ENCODE measurements around the gene ANAPC16.

ANAPC16 gene

DNA sequence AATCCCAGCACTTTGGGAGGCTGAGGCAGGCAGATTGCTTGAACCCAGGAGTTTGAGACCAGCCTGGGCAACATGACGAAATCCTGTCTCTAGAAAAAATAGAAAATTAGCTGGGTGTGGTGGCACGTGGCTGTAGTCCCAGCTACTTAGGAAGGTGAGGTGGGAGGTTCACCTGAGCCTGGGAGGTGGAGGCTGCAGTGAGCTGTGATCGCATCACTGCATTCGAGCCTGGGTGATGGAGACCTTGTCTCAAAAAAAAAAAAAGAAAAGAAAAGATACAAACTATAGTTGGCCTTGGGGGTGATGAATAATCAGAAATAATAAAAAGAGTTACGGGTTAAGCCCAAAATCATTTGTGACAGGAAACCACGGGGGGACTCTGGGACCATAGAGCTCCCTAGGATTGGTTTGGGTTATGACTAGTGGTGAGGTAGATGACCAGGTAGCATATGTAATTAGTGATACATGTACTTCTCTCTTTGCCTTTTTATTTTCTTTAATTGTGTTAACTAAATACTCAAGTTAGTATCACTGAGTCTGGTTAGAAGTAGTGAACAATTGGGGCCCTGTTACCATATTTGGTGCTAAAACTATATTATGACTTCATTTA lies 10.7 kb downstream of the ANAPC16 start:
- Histone ChIP-seq H3K36me3 (ENCODE audit: control insufficient read depth in 2 of 2, insufficient read depth in 2 of 2, low read length in 2 of 2) (peaks cover 19 to 27% of the 10 kb centered on the region in 2 donors), H3K27me3 (ENCODE audit: control insufficient read depth in 2 of 2, insufficient read depth in 2 of 2, low read length in 2 of 2) (no peaks in the 10 kb centered on the region), H3K4me1 (ENCODE audit: control insufficient read depth in 2 of 2, insufficient read depth in 2 of 2, low read length in 2 of 2) (peaks cover 0 to 2% of the 10 kb centered on the region in 2 donors), H3K9ac (ENCODE audit: low read depth in 1 of 2, low read length in 2 of 2) (no peak overlapping the region), H3K27ac (ENCODE audit: low read depth in 2 of 2, low read length in 2 of 2) (no peak overlapping the region), H3K9me3 (ENCODE audit: control insufficient read depth in 2 of 2, low read length in 2 of 2) (no peaks in the 10 kb centered on the region), H3K4me3 (ENCODE audit: low read length in 2 of 2) (no peak overlapping the region)

GRCh38 chr10:72227826-72228225 lies 12.0 kb downstream of the ANAPC16 start:
- H3K9ac ChIP-seq (ENCODE audit: low read depth in 1 of 2, low read length in 2 of 2) = no peak overlapping the region

DNA sequence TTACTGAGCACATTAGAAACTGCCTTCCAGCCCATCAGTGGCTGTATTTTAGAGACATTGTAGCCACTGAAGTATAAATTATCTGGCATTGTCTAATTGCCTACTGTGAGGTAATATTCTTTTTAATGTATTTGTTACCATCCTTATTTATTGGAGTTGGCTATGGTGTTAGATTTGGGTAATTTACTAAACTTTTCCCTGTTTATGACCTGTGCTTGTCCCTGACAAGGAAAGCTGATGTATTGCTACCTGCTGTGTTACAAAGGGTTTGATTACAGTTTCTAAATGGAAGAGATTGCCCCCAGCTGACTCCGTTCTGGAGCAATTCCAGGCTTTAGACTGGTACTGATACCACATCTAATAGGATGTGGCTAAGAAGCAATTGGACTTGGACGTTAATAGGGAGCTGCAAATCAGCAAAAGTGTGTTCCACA lies 12.5 kb downstream of the ANAPC16 start:
- Histone ChIP-seq H3K4me1 (ENCODE audit: control insufficient read depth in 2 of 2, insufficient read depth in 2 of 2, low read length in 2 of 2) (no peaks in the 10 kb centered on the region), H3K4me3 (ENCODE audit: low read length in 2 of 2) (no peak overlapping the region), H3K27ac (ENCODE audit: low read depth in 2 of 2, low read length in 2 of 2) (no peak overlapping the region), H3K9ac (ENCODE audit: low read depth in 1 of 2, low read length in 2 of 2) (no peak overlapping the region), H3K36me3 (ENCODE audit: control insufficient read depth in 2 of 2, insufficient read depth in 2 of 2, low read length in 2 of 2) (peaks cover 25 to 33% of the 10 kb centered on the region in 2 donors), H3K27me3 (ENCODE audit: control insufficient read depth in 2 of 2, insufficient read depth in 2 of 2, low read length in 2 of 2) (no peaks in the 10 kb centered on the region), H3K9me3 (ENCODE audit: control insufficient read depth in 2 of 2, low read length in 2 of 2) (no peaks in the 10 kb centered on the region)

More at GRCh38 chr10:72227826-72228225, 12.0 kb downstream of the ANAPC16 start:
- Histone ChIP-seq H3K27me3 (ENCODE audit: control insufficient read depth in 2 of 2, insufficient read depth in 2 of 2, low read length in 2 of 2) (no peaks in the 10 kb centered on the region), H3K9me3 (ENCODE audit: control insufficient read depth in 2 of 2, low read length in 2 of 2) (no peaks in the 10 kb centered on the region), H3K4me1 (ENCODE audit: control insufficient read depth in 2 of 2, insufficient read depth in 2 of 2, low read length in 2 of 2) (peaks cover 0 to 2% of the 10 kb centered on the region in 2 donors), H3K36me3 (ENCODE audit: control insufficient read depth in 2 of 2, insufficient read depth in 2 of 2, low read length in 2 of 2) (peaks cover 20 to 28% of the 10 kb centered on the region in 2 donors), H3K27ac (ENCODE audit: low read depth in 2 of 2, low read length in 2 of 2) (no peak overlapping the region), H3K4me3 (ENCODE audit: low read length in 2 of 2) (no peak overlapping the region)

DNA sequence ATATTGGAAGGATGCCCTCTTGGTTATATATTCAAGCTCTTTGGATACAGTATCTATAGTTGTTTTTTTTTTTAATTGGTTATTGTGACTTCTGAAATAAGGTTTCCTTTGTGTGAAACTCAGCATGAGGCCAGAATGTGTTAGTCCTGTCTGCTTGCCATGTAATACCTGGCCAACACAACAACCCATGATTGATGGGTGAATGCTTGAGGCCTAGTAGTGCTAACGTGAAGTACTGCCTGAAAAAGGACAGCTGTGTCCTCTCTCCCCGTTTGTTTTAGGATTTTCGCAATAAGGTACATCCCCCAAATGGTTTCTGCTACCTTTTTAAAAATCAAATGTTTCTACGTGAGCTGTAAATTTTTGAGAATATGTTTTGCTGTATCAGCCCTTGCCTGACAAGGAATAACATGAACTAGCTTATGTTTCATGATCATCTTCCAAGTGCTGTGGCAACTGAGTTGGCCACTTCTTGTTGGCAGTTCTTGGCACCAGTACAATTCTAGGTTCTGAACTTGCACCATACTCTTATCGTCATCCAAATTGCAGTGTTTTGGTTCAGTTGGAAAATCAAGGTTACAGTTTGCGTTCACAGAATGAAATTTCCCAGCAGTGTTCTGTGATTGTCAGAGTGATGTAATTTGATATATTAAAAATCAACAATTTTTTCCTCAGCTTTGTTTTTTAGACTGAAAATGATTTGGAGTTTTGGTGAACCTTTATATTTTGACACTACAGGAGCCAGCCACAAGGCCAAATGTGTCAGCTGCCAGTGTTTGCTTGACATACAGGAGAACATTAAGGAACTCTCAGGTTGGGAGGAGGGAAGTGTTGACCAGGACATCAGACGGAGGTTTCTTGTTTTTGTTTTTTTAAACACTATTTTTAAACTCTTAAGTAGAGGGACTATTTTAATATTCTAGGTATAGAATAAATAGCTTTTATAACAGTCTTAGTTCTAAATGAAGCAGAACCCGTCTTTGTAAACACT lies 13.7 kb downstream of the ANAPC16 start:
- H3K36me3 ChIP-seq (ENCODE audit: control insufficient read depth in 2 of 2, insufficient read depth in 2 of 2, low read length in 2 of 2) = peaks cover 30 to 36% of the 10 kb centered on the region in 2 donors
- no peaks in the 10 kb centered on the region for H3K4me1 ChIP-seq (ENCODE audit: control insufficient read depth in 2 of 2, insufficient read depth in 2 of 2, low read length in 2 of 2)
- no peak overlapping the region for H3K27ac ChIP-seq (ENCODE audit: low read depth in 2 of 2, low read length in 2 of 2)
- H3K27me3 ChIP-seq (ENCODE audit: control insufficient read depth in 2 of 2, insufficient read depth in 2 of 2, low read length in 2 of 2) = no peaks in the 10 kb centered on the region
- H3K9me3 ChIP-seq (ENCODE audit: control insufficient read depth in 2 of 2, low read length in 2 of 2) = no peaks in the 10 kb centered on the region
- H3K9ac ChIP-seq (ENCODE audit: low read depth in 1 of 2, low read length in 2 of 2) = no peak overlapping the region
- H3K4me3 ChIP-seq (ENCODE audit: low read length in 2 of 2) = no peak overlapping the region

DNA sequence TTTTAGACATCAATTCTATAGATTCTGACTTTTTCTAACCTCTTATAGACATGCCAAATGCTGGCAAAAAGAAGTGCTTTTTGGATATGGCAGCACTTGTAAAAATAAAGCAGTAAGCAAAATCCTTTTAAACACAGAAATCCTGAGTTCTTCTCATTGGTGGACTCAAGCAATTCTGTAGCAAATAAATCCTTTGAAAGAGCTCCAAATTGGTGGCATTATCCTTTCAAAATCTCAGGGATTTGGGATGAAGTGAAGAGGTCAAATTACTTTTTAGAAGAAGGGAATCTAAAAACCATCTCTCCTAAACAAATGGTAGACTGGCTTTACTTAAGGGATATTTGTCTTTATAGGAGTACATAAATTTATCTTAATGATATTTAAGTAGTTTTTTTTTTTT lies 17.8 kb downstream of the ANAPC16 start:
- H3K4me1 ChIP-seq (ENCODE audit: control insufficient read depth in 2 of 2, insufficient read depth in 2 of 2, low read length in 2 of 2) = no peaks in the 10 kb centered on the region
- H3K9ac ChIP-seq (ENCODE audit: low read depth in 1 of 2, low read length in 2 of 2) = no peak overlapping the region
- no peaks in the 10 kb centered on the region for H3K9me3 ChIP-seq (ENCODE audit: control insufficient read depth in 2 of 2, low read length in 2 of 2)
- H3K27ac ChIP-seq (ENCODE audit: low read depth in 2 of 2, low read length in 2 of 2) = no peak overlapping the region
- no peaks in the 10 kb centered on the region for H3K27me3 ChIP-seq (ENCODE audit: control insufficient read depth in 2 of 2, insufficient read depth in 2 of 2, low read length in 2 of 2)
- H3K36me3 ChIP-seq (ENCODE audit: control insufficient read depth in 2 of 2, insufficient read depth in 2 of 2, low read length in 2 of 2) = peaks cover 36 to 43% of the 10 kb centered on the region in 2 donors
- H3K4me3 ChIP-seq (ENCODE audit: low read length in 2 of 2) = no peak overlapping the region

DNA sequence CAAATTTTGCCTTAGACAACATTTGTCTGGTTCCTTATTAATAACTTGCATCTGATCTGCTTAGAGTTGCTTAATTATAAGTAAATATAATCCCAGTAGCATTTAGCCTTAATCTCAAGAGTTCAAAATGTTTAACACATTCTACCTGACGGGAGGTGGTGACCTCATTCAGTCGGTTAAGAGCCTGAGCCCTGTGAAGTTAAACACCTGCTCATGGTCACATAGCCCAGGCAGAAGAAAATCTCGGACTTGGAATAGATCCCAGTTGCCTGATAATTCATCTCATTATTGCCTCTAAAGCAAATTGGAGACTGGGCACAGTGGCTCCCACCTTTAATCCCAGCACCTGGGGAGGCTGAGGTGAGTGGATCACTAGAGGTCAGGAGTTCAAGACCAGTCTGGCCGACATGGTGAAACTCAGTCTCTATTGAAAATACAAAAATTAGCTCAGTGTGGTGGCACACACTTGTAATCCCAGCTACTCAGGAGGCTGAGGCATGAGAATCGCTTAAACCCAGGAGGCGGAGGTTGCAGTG lies 18.8 kb downstream of the ANAPC16 start:
- Histone ChIP-seq H3K4me3 (ENCODE audit: low read length in 2 of 2) (no peak overlapping the region), H3K36me3 (ENCODE audit: control insufficient read depth in 2 of 2, insufficient read depth in 2 of 2, low read length in 2 of 2) (peaks cover 32 to 43% of the 10 kb centered on the region in 2 donors), H3K9me3 (ENCODE audit: control insufficient read depth in 2 of 2, low read length in 2 of 2) (no peaks in the 10 kb centered on the region), H3K9ac (ENCODE audit: low read depth in 1 of 2, low read length in 2 of 2) (no peak overlapping the region), H3K27me3 (ENCODE audit: control insufficient read depth in 2 of 2, insufficient read depth in 2 of 2, low read length in 2 of 2) (no peaks in the 10 kb centered on the region), H3K27ac (ENCODE audit: low read depth in 2 of 2, low read length in 2 of 2) (no peak overlapping the region), H3K4me1 (ENCODE audit: control insufficient read depth in 2 of 2, insufficient read depth in 2 of 2, low read length in 2 of 2) (no peaks in the 10 kb centered on the region)

GRCh38 chr10:72235544-72236279 lies 19.9 kb downstream of the ANAPC16 start:
- H3K4me3 ChIP-seq (ENCODE audit: low read length in 2 of 2) = no peak overlapping the region
- no peaks in the 10 kb centered on the region for H3K4me1 ChIP-seq (ENCODE audit: control insufficient read depth in 2 of 2, insufficient read depth in 2 of 2, low read length in 2 of 2)
- H3K9ac ChIP-seq (ENCODE audit: low read depth in 1 of 2, low read length in 2 of 2) = no peak overlapping the region
- no peaks in the 10 kb centered on the region for H3K9me3 ChIP-seq (ENCODE audit: control insufficient read depth in 2 of 2, low read length in 2 of 2)
- H3K27me3 ChIP-seq (ENCODE audit: control insufficient read depth in 2 of 2, insufficient read depth in 2 of 2, low read length in 2 of 2) = no peaks in the 10 kb centered on the region
- no peak overlapping the region for H3K27ac ChIP-seq (ENCODE audit: low read depth in 2 of 2, low read length in 2 of 2)
- peaks cover 25 to 40% of the 10 kb centered on the region in 2 donors for H3K36me3 ChIP-seq (ENCODE audit: control insufficient read depth in 2 of 2, insufficient read depth in 2 of 2, low read length in 2 of 2)

DNA sequence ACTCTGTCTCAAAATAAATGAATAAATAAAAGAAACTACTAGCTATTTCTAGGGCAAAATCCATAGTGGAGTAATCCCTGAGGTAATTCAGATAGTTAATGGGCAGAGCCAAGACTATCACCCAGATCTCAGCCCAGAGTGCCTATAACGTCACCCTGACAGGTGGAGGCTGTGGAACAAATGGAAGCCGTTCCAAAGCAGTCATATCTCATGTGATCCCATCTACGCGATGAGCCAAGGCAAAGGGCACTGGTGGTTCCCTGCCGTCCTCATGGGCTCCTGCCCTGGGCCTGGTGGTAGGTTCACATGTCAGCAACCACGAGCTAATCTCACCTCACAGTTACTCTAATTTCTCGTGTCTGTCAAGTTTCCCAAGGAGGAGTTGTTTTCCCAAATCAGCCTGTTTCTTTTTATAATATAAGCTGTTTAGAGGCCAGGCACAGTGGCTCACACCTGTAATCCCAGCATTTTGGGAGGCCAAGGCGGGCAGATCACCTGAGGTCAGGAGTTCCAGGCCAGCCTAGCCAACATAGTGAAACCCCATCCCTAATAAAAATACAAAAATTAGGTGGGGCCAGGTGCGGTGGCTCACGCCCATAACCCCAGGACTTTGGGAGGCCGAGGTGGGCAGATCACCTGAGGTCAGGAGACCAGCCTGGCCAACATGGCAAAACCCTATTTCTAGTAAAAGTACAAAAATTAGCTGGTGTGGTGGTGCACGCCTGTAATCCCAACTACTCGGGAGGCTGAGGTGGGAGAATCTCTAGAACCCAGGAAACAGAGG lies 22.8 kb downstream of the ANAPC16 start:
- Histone ChIP-seq H3K27ac (ENCODE audit: low read depth in 2 of 2, low read length in 2 of 2) (no peak overlapping the region), H3K4me1 (ENCODE audit: control insufficient read depth in 2 of 2, insufficient read depth in 2 of 2, low read length in 2 of 2) (peaks cover 2 to 5% of the 10 kb centered on the region in 2 donors)

DNA sequence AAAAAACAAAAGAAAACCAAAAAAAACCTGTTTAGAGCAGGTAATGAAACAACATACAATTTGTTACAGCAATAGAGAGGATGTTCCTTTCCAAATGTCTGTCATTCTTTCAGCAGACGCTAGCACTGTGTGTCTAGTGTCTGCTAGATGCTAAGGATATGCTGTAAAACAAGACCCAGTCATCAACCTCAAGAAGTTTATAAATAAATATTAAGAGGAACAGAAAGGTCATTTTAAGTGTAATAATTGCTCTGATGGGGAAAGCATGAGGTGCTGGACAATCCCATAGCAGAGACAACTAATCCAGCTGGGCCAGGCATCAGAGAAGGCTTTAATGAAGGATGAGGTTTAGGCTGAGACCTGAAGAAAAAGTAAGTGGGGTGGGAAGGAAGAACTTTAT lies 23.6 kb downstream of the ANAPC16 start:
- no peaks in the 10 kb centered on the region for H3K9me3 ChIP-seq (ENCODE audit: control insufficient read depth in 2 of 2, low read length in 2 of 2)
- H3K4me3 ChIP-seq (ENCODE audit: low read length in 2 of 2) = no peak overlapping the region
- H3K27ac ChIP-seq (ENCODE audit: low read depth in 2 of 2, low read length in 2 of 2) = no peak overlapping the region

More for the DNA sequence above, 22.8 kb downstream of the ANAPC16 start:
- no peaks in the 10 kb centered on the region for H3K9me3 ChIP-seq (ENCODE audit: control insufficient read depth in 2 of 2, low read length in 2 of 2)
- no peaks in the 10 kb centered on the region for H3K27me3 ChIP-seq (ENCODE audit: control insufficient read depth in 2 of 2, insufficient read depth in 2 of 2, low read length in 2 of 2)
- H3K36me3 ChIP-seq (ENCODE audit: control insufficient read depth in 2 of 2, insufficient read depth in 2 of 2, low read length in 2 of 2) = peaks cover 12 to 24% of the 10 kb centered on the region in 2 donors
- H3K4me3 ChIP-seq (ENCODE audit: low read length in 2 of 2) = no peak overlapping the region
- H3K9ac ChIP-seq (ENCODE audit: low read depth in 1 of 2, low read length in 2 of 2) = no peak overlapping the region

More for the DNA sequence above, 23.6 kb downstream of the ANAPC16 start:
- H3K9ac ChIP-seq (ENCODE audit: low read depth in 1 of 2, low read length in 2 of 2) = no peak overlapping the region
- peaks cover 10 to 12% of the 10 kb centered on the region in 2 donors for H3K4me1 ChIP-seq (ENCODE audit: control insufficient read depth in 2 of 2, insufficient read depth in 2 of 2, low read length in 2 of 2)
- peaks cover 10 to 17% of the 10 kb centered on the region in 2 donors for H3K36me3 ChIP-seq (ENCODE audit: control insufficient read depth in 2 of 2, insufficient read depth in 2 of 2, low read length in 2 of 2)
- no peaks in the 10 kb centered on the region for H3K27me3 ChIP-seq (ENCODE audit: control insufficient read depth in 2 of 2, insufficient read depth in 2 of 2, low read length in 2 of 2)
